Duodenal mucosa (tissue), 2 donors: ENCODE measurements around the gene SNAP25.

ENCODE experiments used
- H3K27ac ChIP-seq: one replicate; pipeline ENCODE4 v1.7.0; 2013; ENCODE audit warnings: low read depth, low read length
- H3K27me3 ChIP-seq, 2 donors: one replicate each; pipeline ENCODE4 v1.7.0; 2013; ENCODE audit warnings: low read length in 2 of 2, control low read depth in 1 of 2; ENCODE audit not compliant: insufficient read depth in 2 of 2, control insufficient read depth in 1 of 2
- H3K36me3 ChIP-seq, 2 donors: one replicate each; pipeline ENCODE4 v1.7.0; 2013; ENCODE audit warnings: low read length in 2 of 2, control low read depth in 1 of 2; ENCODE audit not compliant: insufficient read depth in 2 of 2, control insufficient read depth in 1 of 2
- H3K4me1 ChIP-seq, 2 donors: one replicate each; pipeline ENCODE4 v1.7.0; 2013; ENCODE audit warnings: low read length in 2 of 2, control low read depth in 1 of 2; ENCODE audit not compliant: insufficient read depth in 2 of 2, control insufficient read depth in 1 of 2
- H3K4me3 ChIP-seq, 2 donors: one replicate each; pipeline ENCODE4 v1.7.0; 2013; ENCODE audit warnings: low read length in 2 of 2, low read depth in 1 of 2
- H3K9ac ChIP-seq, 2 donors: one replicate each; pipeline ENCODE4 v1.7.0; 2013; ENCODE audit warnings: low read length in 2 of 2, low read depth in 1 of 2
- H3K9me3 ChIP-seq, 2 donors: one replicate each; pipeline ENCODE4 v1.7.0; 2013; ENCODE audit warnings: low read length in 2 of 2, control low read depth in 1 of 2; ENCODE audit not compliant: control insufficient read depth in 1 of 2

SNAP25 gene

DNA sequence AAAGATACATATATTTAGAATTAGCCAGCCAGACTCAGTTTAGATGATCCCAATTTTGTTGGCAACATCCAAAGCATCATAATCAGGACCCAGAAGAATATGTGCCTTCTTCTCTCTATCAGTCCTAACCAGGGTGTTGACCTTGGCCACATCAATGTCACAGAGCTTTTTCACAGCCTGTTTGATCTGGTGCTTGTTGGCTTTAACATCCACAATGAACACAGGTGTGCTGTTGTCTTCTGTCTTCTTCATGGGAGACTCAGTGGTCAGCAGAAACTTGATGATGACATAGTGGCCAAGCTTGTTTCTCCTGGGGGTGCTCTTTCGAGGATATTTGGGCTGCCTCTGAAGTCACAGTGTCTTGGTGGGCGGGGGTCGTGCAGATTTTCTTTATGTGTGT, 130.5 kb downstream of the SNAP25 start:
- Histone ChIP-seq H3K4me1 (no peaks in the 10 kb centered on the region), H3K27me3 (no peaks in the 10 kb centered on the region), H3K36me3 (no peaks in the 10 kb centered on the region), H3K9ac (no peak overlapping the region), H3K4me3 (no peak overlapping the region), H3K27ac (no peak overlapping the region), H3K9me3 (no peaks in the 10 kb centered on the region)

DNA sequence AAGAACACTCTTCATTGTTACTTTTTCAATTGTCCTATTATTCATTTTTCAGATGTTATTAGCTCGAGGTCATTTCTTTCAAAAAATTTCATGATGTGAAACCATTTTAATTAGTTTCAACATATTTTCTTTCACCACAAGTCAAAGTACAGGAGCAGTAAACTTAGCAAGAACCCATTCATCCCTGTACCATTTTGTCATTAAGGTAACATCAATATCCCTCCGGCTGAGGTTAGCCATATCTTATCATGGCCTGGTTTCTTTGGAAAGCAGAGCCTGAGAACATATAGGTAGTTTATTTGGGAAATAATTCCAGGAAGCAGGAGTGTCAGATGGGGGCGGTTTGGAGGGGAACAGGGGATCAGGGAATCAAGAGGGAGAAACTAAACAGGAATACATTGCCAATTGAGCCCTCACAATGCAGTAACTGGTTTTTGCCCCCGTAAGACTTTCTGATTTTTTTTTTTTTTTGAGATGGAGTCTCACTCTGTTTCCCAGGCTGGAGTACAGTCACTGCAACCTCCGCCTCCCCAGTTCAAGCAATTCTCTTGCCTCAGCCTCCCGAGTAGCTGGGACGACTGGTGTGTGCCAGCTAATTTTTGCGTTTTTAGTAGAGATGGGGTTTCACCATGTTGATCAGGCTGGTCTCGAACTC, 131.7 kb downstream of the SNAP25 start:
- H3K4me3 ChIP-seq: no peak overlapping the region
- no peak overlapping the region for H3K9ac ChIP-seq
- no peak overlapping the region for H3K27ac ChIP-seq
- H3K36me3 ChIP-seq: no peaks in the 10 kb centered on the region
- no peaks in the 10 kb centered on the region for H3K4me1 ChIP-seq
- H3K9me3 ChIP-seq: no peaks in the 10 kb centered on the region
- no peaks in the 10 kb centered on the region for H3K27me3 ChIP-seq

DNA sequence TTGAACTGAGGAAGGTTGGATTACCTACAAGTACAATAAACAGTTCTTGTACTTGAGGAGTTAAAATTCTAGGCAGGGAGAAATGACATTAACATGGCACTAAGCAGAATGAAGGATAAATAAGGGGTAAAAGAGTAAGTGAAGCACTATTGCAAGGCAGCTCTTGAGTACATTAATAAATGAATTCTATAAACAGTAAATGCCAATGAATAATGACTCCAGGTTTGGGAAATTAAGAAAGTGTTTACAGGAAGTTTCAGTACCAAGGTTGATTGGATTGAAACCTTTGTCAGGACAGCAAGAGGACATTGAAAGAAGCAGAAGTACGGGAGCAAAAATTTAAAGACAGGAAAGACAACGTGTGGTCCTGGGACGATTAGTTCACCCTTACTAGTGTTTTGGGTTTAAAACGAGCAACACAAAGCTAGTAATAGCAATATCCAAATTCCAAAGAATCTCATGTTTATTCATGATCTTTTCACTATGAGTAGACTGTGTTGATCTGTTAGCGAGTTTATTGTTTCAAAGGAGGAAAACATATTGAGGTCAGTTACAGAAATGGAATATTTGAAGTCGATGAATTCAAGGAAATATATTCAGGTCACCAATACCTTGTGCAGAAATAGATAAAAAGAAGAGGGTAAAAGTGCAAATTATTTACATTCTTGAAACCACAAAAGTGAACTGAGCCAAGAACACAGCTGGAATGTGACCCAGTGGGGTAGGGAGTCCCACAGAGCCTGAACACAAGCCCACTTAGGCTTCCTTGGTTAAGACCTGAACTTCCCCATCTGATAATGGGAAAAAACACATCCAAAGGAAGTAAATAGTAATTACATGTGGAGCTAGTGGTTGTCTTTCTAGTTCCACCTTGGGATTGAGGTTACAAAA, 134.5 kb downstream of the SNAP25 start:
- Histone ChIP-seq H3K36me3 (no peaks in the 10 kb centered on the region), H3K4me1 (no peaks in the 10 kb centered on the region), H3K27ac (no peak overlapping the region), H3K9ac (no peak overlapping the region), H3K4me3 (no peak overlapping the region), H3K27me3 (no peaks in the 10 kb centered on the region), H3K9me3 (no peaks in the 10 kb centered on the region)

DNA sequence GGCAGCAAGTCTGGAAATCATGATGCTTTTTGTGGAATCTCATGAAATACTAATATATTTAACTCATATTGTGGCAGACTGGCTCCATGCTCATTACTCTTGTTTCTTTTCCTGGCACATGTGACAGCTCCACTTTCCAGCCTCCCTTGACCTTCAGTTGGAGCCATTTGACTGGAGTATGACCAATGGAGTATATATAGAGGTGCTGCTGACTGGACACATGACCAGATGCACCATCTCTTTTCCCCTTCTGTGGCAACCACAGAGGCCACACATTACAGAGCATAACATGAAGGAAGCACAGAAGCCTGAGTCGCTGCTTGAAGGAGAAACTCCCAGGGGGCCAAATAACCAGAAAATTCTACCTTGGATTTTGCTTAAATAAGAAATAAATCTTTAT, 138.0 kb downstream of the SNAP25 start:
- Histone ChIP-seq H3K4me3 (no peak overlapping the region), H3K9ac (no peak overlapping the region), H3K27me3 (no peaks in the 10 kb centered on the region), H3K36me3 (no peaks in the 10 kb centered on the region), H3K27ac (no peak overlapping the region), H3K9me3 (no peaks in the 10 kb centered on the region), H3K4me1 (no peaks in the 10 kb centered on the region)
